ENCODE measurements around the gene PRXL2B. TPM values are rescaled to one million over a fixed set of nuclear protein-coding genes. Genes with fewer than 3 reads are reported as not detected.

Gene PRXL2B
- total RNA-seq, 1 donor from 2014 or later = 40.3 TPM

- peaks cover 19% of the 10 kb centered on the region for H3K27me3 Mint-ChIP-seq
- TF ChIP-seq, protein P1, sequence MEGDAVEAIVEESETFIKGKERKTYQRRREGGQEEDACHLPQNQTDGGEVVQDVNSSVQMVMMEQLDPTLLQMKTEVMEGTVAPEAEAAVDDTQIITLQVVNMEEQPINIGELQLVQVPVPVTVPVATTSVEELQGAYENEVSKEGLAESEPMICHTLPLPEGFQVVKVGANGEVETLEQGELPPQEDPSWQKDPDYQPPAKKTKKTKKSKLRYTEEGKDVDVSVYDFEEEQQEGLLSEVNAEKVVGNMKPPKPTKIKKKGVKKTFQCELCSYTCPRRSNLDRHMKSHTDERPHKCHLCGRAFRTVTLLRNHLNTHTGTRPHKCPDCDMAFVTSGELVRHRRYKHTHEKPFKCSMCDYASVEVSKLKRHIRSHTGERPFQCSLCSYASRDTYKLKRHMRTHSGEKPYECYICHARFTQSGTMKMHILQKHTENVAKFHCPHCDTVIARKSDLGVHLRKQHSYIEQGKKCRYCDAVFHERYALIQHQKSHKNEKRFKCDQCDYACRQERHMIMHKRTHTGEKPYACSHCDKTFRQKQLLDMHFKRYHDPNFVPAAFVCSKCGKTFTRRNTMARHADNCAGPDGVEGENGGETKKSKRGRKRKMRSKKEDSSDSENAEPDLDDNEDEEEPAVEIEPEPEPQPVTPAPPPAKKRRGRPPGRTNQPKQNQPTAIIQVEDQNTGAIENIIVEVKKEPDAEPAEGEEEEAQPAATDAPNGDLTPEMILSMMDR (conservative IDR thresholded peaks at IDR 0.05) = no peak
- H3K9me3 Mint-ChIP-seq = peaks cover 4% of the 10 kb centered on the region
- H3K4me3 Mint-ChIP-seq = no peak overlapping the region
- no peak overlapping the region for H3K27ac Mint-ChIP-seq
- H3K36me3 Mint-ChIP-seq = no peaks in the 10 kb centered on the region
- DNase-seq (ENCODE audit: extremely low spot score, unreplicated experiment) = peak; percentile 47
- no peaks in the 10 kb centered on the region for H3K4me1 Mint-ChIP-seq (ENCODE audit: unreplicated experiment)
These were observed 15.8 kb downstream of the PRXL2B start for GRCh38 chr1:2602311-2602835.

DNA sequence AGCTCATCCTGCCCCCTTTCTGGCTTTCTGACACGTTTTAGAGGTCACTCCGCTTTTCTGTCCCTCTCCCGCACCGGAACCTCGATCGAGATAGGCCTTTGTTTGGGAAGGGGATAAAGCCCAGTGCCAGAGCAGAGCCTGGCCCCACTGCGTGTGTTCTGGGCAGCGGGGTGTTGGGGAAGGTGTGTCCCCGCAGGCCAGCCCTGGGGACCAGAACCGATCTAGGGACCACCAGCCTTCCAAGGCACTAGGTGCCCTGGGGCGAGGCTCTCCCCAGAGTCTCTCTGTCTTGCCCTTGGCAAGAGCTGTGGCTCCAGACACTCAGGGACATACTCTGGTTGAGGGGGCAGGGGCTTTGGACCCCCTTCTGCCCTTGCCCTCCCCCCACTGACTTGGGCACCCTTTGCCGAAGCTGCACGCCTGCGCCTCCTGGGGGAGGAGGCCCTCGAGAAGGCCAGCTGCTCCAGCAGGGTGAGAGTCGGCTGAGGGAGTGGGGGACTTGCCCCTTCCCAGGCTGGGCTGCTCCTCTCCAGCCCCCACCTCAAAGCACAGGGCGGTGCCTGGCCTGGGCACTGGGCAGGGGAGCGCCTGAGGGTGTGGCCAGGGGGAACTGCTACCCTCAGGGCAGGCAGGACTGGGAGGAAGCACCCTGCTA, 16.4 kb downstream of the PRXL2B start:
- Mint-ChIP-seq H3K4me3 (no peak overlapping the region), H3K27me3 (peaks cover 18% of the 10 kb centered on the region), H3K36me3 (no peaks in the 10 kb centered on the region), H3K9me3 (peaks cover 4% of the 10 kb centered on the region), H3K4me1 (ENCODE audit: unreplicated experiment) (no peaks in the 10 kb centered on the region), H3K27ac (no peak overlapping the region)
- peak; percentile 68 for DNase-seq (ENCODE audit: extremely low spot score, unreplicated experiment)
- TF ChIP-seq, protein P1 (conservative IDR thresholded peaks at IDR 0.05) = no peak

- Mint-ChIP-seq H3K36me3 (no peaks in the 10 kb centered on the region), H3K4me3 (no peak overlapping the region), H3K4me1 (ENCODE audit: unreplicated experiment) (no peaks in the 10 kb centered on the region), H3K27ac (no peak overlapping the region), H3K27me3 (peaks cover 18% of the 10 kb centered on the region), H3K9me3 (peaks cover 1% of the 10 kb centered on the region)
- peak; percentile 65 for DNase-seq (ENCODE audit: extremely low spot score, unreplicated experiment)
- TF ChIP-seq, protein P1 (conservative IDR thresholded peaks at IDR 0.05) = no peak
These were observed 17.1 kb downstream of the PRXL2B start for GRCh38 chr1:2603521-2604155.

GRCh38 chr1:2604156-2604843, 17.7 kb downstream of the PRXL2B start:
- TF ChIP-seq, protein P1 (conservative IDR thresholded peaks at IDR 0.05) = no peak
- H3K9me3 Mint-ChIP-seq = no peaks in the 10 kb centered on the region

DNA sequence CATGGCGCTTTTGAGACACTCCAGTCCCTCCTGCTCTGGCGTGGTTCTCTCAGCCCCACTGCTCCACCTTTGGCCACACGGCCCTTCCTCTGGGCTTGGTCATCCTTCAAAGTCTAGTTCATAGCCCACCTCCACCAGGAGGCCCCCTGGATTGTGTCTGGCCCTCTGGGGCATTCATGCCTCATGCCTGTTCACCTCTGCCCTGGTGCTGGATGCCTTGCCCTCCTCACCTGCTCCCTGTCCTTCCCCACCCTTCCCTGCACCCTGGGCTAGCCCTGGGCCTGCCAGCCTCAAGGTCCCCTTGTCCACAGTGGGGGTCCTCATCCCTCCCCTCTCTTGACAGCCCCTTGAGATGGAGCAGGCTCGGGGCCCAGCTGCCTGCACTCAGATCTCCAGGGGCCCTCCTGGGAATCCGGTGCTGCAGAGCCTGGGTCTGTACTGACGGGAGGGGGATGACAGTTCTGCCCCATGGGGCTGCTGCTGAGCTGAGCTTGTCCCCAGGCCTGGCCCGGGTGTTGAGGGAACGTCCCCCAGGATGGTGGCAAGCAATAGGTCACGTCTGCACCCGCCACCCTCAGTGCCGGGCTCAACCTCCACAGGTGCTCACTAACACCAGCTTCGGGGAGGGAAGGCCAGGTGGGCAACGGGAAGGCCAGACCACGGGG, 18.4 kb downstream of the PRXL2B start:
- H3K27me3 Mint-ChIP-seq = peaks cover 18% of the 10 kb centered on the region
- no peaks in the 10 kb centered on the region for H3K36me3 Mint-ChIP-seq
- TF ChIP-seq, protein P1 (conservative IDR thresholded peaks at IDR 0.05) = no peak
- H3K9me3 Mint-ChIP-seq = no peaks in the 10 kb centered on the region
- H3K4me3 Mint-ChIP-seq = no peak overlapping the region
- DNase-seq (ENCODE audit: extremely low spot score, unreplicated experiment) = peak; percentile 62
- no peaks in the 10 kb centered on the region for H3K4me1 Mint-ChIP-seq (ENCODE audit: unreplicated experiment)
- no peak overlapping the region for H3K27ac Mint-ChIP-seq

More at GRCh38 chr1:2604156-2604843, 17.7 kb downstream of the PRXL2B start:
- peaks cover 18% of the 10 kb centered on the region for H3K27me3 Mint-ChIP-seq
- no peaks in the 10 kb centered on the region for H3K36me3 Mint-ChIP-seq
- DNase-seq (ENCODE audit: extremely low spot score, unreplicated experiment) = peak; percentile 64
- no peaks in the 10 kb centered on the region for H3K4me1 Mint-ChIP-seq (ENCODE audit: unreplicated experiment)
- no peak overlapping the region for H3K27ac Mint-ChIP-seq
- H3K4me3 Mint-ChIP-seq = no peak overlapping the region

Measured in type B pancreatic cell (in vitro differentiated cells).